EH (cell line): ENCODE data around the gene HRH1.
"Not testable (repeated sequence)": the region's sequence is repeated elsewhere in the genome, so short reads cannot be mapped to it uniquely, and the experiment has no call there.

ENCODE experiments used
- DNase-seq: peaks from one replicate; pipeline ENCODE4 v3.0.0-alpha.2; 2015; ENCODE audit warnings: low read depth

HRH1 gene

GRCh38 chr3:11244121-11244677, 89.9 kb downstream of the HRH1 start:
- peak; percentile 63 for DNase-seq

- DNase-seq: no peak
Observed at GRCh38 chr3:11245276-11245675, 91.0 kb downstream of the HRH1 start.

- no peak for DNase-seq
Observed at GRCh38 chr3:11245827-11246662, 91.8 kb downstream of the HRH1 start.

- no peak for DNase-seq
Observed at GRCh38 chr3:11246663-11246970, 92.3 kb downstream of the HRH1 start.

- no peak for DNase-seq
Observed at GRCh38 chr3:11247362-11247761, 93.1 kb downstream of the HRH1 start.

GRCh38 chr3:11248596-11248995, 94.3 kb downstream of the HRH1 start:
- DNase-seq: peak; percentile 37

GRCh38 chr3:11250902-11251806, 96.9 kb downstream of the HRH1 start:
- no peak for DNase-seq

GRCh38 chr3:11251807-11252176, 97.5 kb downstream of the HRH1 start:
- DNase-seq: no peak

- DNase-seq: no peak
Observed at GRCh38 chr3:11254876-11255275, 100.6 kb downstream of the HRH1 start.

- not testable (repeated sequence) for DNase-seq
Observed at GRCh38 chr3:11255537-11255936, 101.2 kb downstream of the HRH1 start.

- DNase-seq: no peak
Observed at GRCh38 chr3:11258958-11259357, 104.7 kb downstream of the HRH1 start.

GRCh38 chr3:11260460-11260859, 106.2 kb downstream of the HRH1 start:
- DNase-seq: no peak

- DNase-seq: no peak
Observed at GRCh38 chr3:11269007-11269406, 114.7 kb downstream of the HRH1 start.

GRCh38 chr3:11271986-11272904, 118.0 kb downstream of the HRH1 start, which contains the start of gene ATG7:
ATG7 (plus strand) TSS chr3:11272397; CDS start chr3:11298696, 26,299 bp downstream.
- DNase-seq: peak; percentile 97

GRCh38 chr3:11272906-11273574, 118.7 kb downstream of the HRH1 start:
- DNase-seq: peak; percentile 16

- no peak for DNase-seq
Observed at GRCh38 chr3:11273891-11274291, 119.6 kb downstream of the HRH1 start.

- no peak for DNase-seq
Observed at GRCh38 chr3:11274566-11275142, 120.4 kb downstream of the HRH1 start.

- DNase-seq: no peak
Observed at GRCh38 chr3:11275926-11276325, 121.6 kb downstream of the HRH1 start.

- DNase-seq: no peak
Observed at GRCh38 chr3:11276901-11277300, 122.6 kb downstream of the HRH1 start.

GRCh38 chr3:11282250-11283138, 128.2 kb downstream of the HRH1 start:
- DNase-seq: no peak
